ENCODE results near the gene ZBTB20. TPM values are rescaled to one million over a fixed set of nuclear protein-coding genes. Genes with fewer than 3 reads are reported as not detected.

Gene ZBTB20
- total and polyA plus RNA-seq, 2 of the 4 experiments (the other 2 are of a cell fraction): 0.75 to 14.7 TPM

DNA sequence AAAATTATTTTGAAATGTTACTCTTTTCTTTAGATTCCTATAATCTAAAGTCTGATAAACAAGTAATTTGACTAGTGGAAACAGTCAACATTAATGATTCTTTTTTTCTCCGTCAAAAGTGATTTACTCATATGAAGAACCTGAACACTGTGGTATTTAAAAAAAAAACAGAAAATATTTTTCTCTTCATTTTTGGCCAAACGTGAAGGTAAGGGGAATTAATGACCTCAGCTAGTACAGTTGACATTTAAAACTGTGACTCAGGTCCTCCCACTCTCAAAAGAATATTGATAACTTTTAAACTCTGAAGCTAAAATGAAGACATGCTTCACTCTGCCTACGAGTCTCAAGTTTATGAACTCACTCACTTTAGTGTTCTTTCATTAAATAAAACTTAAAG is 818.7 kb downstream of the ZBTB20 start:
- Histone ChIP-seq H3K4me3 (ENCODE audit: insufficient read depth, low read depth, low read length) (no peak overlapping the region), H3K18ac (ENCODE audit: low read depth, low read length) (no peak overlapping the region), H3K23ac (ENCODE audit: low read depth, low read length) (no peak overlapping the region), H4K91ac (ENCODE audit: insufficient read depth, low read depth, low read length) (no peak overlapping the region), H2BK5ac (ENCODE audit: low read depth, low read length, poor library complexity, severe bottlenecking) (no peak overlapping the region), H2AK5ac (ENCODE audit: low read depth, low read length) (no peak overlapping the region), H4K5ac (ENCODE audit: low read depth, low read length) (no peak overlapping the region), H3K9me3 (ENCODE audit: control insufficient read depth, insufficient read depth, low read length) (no peaks in the 10 kb centered on the region), H2BK15ac (ENCODE audit: low read depth, low read length) (no peak overlapping the region), H3K79me1 (ENCODE audit: low read depth in 1 of 2, low read length in 2 of 2) (no peaks in the 10 kb centered on the region), H3K4me2 (ENCODE audit: low read depth, low read length) (no peak overlapping the region), H3K4ac (ENCODE audit: low read depth, low read length) (no peak overlapping the region), H3K4me1 (ENCODE audit: control insufficient read depth, insufficient read depth, low read length) (no peaks in the 10 kb centered on the region), H2BK120ac (ENCODE audit: low read depth, low read length) (no peak overlapping the region), H3K9me1 (ENCODE audit: insufficient read depth, low read length) (no peaks in the 10 kb centered on the region), H4K20me1 (ENCODE audit: insufficient read depth, low read length) (no peaks in the 10 kb centered on the region), H3K36me3 (ENCODE audit: control insufficient read depth, insufficient read depth, low read length) (peaks cover 4% of the 10 kb centered on the region; the same call in 1 of the 2 replicates), H2BK20ac (ENCODE audit: low read depth, low read length) (no peak overlapping the region), H3K56ac (ENCODE audit: extremely low read depth, insufficient read depth, low read length) (no peak overlapping the region), H3K27ac (ENCODE audit: insufficient read depth, low read length) (no peak overlapping the region), H3K9ac (ENCODE audit: low read depth, low read length) (no peak overlapping the region), H4K8ac (ENCODE audit: low read depth in 2 of 2, low read length in 2 of 2) (no peak overlapping the region), H3K27me3 (ENCODE audit: control insufficient read depth, insufficient read depth, low read length) (no peaks in the 10 kb centered on the region), H2AK9ac (replicated peaks; ENCODE audit: low read depth, low read length, poor library complexity) (no peak overlapping the region), H3K14ac (replicated peaks; ENCODE audit: low read depth, low read length) (no peak overlapping the region), H2AFZ (replicated peaks; ENCODE audit: low read length, poor library complexity) (no peak overlapping the region)
- WGBS, 2 experiments (ENCODE audit: extremely low coverage in 2 of 2, insufficient read length in 1 of 2): no CpG with 5 or more reads among the region's 3 CpGs
- ChIA-PET CTCF (interaction anchor here (0.7 kb wide), 1 partner anchor 140 kb away, joined by 3 read pairs; no protein-coding TSS in a partner anchor), POLR2A (ENCODE audit: unreplicated experiment) (no interaction called here)
- BruUV-seq (replicated peaks): no TSS peak
- dilution Hi-C loops (cut with HindIII; ENCODE audit: low sequenced_read_pairs, unreplicated experiment) (no loop called here), in situ Hi-C loops (cut with MboI; ENCODE audit: low sequenced_read_pairs) (no loop called here), intact Hi-C loops (cut with micrococcal nuclease) (no loop called here)
- TF ChIP-seq CTCF (conservative IDR thresholded peaks at IDR 0.05; ENCODE audit: low read depth, low read length) (no peak), NFE2L2 (IDR thresholded peaks at IDR 0.05; ENCODE audit: low read depth, low read length) (no peak)
- no peak for ATAC-seq (ENCODE audit: low read depth)
- no peak for DNase-seq

All from IMR-90 (cell line).